Measurements from ENCODE around the gene GABRB1. TPM values are rescaled to one million over a fixed set of nuclear protein-coding genes. Genes with fewer than 3 reads are reported as not detected.
"Not testable (repeated sequence)": the region's sequence is repeated elsewhere in the genome, so short reads cannot be mapped to it uniquely, and the experiment has no call there.

GABRB1 gene
- total RNA-seq, 1 donor from 2014 or later: 1.0 TPM

DNA sequence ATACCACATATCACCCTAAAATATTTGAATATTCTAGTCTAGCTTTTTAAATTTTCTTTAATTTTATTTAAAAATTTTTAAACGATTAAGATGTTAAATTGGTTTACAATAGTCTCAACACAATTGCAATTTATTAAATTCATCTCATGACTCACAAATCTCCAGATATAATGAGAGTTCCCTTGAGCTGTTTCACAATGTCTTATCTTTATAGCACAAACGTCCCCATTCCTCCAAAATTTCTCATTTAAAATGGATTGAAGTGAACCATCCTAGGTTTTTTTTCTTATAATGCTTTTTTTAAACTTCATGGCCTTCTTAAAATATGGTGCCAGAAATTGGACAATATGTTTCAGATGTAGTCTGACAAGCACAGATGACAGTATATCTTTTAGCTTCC, 204.4 kb downstream of the GABRB1 start:
- no peak for DNase-seq (ENCODE audit: missing footprints)
- no peak for ATAC-seq
- intact Hi-C loops (cut with DNase I): no loop called here

GRCh38 chr4:47238667-47239066, 207.3 kb downstream of the GABRB1 start:
- intact Hi-C loops (cut with DNase I): no loop called here
- ATAC-seq: no peak
- DNase-seq (ENCODE audit: missing footprints): no peak

DNA sequence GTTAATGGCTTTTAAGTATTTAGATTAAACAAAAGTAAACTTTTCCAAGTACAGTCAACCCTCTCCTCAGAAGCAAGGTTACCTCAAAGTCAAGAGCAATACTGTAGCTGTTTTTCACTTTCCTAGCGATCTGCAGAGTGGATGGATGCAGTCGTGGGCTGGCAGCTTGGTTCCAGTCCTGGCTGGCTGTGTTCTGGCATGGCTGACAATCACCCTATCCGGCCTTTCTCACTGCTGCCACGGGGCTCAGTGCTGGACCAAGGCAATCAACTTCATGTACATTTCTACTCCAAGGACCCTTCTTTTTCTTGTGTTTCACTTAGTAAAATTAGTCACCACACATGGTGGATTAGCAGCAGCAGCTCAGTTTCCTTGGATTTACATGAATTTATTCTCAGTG, 208.3 kb downstream of the GABRB1 start:
- ATAC-seq (no peak), DNase-seq (ENCODE audit: missing footprints) (no peak)
- intact Hi-C loops (cut with DNase I): no loop called here

DNA sequence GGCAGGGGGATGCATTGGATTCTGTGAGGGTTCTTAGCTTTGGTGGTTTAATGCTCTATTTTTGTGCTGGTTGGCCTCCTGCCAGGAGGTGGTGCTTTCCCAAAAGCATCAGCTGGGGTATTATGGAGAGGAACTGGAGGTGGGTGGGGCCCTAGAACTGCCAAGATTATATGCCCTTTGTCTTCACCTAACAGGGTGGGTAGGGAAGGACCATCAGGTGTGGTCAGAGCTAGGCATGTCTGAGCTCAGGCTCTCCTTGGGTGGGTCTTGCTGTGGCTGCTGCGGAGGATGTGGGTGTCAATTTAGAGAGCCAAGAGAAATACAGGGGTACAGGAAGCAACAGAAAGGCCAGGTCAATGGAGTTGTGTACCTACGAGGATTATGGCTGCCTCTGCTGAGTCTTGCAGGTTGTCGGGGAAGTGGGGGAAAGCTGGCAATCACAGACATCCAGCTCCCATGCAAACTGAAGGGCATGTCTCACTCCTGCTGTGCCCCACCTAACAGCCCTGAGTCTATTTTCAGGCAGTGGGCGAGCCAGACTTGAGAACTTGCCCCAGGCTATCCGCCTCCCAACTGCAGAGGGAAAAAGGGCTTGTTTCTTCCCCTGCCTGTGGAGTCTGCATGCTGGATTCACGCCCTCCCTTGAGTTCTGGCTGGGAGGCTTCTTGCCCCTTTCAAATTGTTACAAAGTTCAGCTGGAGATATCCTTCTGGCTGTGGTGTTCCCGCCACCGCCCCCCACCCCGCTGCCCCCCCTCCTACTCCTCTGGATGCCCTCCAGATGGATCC, 220.2 kb downstream of the GABRB1 start:
- intact Hi-C loops (cut with DNase I): no loop called here
- DNase-seq (ENCODE audit: missing footprints) (no peak), ATAC-seq (no peak)

- no peak for DNase-seq (ENCODE audit: missing footprints)
- intact Hi-C loops (cut with DNase I): no loop called here
- ATAC-seq: no peak
Observed at GRCh38 chr4:47263721-47264120, 232.4 kb downstream of the GABRB1 start.

- DNase-seq (ENCODE audit: missing footprints) (no peak), ATAC-seq (no peak)
- intact Hi-C loops (cut with DNase I): no loop called here
Observed at GRCh38 chr4:47270201-47270888, 239.0 kb downstream of the GABRB1 start.

DNA sequence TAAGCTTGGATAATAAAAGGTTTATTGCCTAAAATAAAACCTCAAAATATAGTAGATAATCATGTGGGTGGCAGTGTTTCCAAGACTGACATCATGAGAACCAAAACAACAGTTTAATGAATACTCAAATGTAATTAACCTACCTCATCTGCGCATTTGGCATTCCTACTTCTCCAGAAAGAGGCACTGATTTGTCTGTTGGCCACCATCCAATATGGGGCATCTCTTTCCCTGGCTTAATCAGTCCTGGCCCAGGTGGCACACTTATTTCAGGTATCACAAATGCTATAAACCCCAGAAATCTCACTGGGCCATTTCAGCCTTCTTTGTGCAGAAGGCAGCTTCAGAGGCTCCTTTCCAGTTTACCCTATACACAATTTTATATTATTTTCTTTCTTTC, 239.9 kb downstream of the GABRB1 start:
- ATAC-seq (no peak), DNase-seq (ENCODE audit: missing footprints) (no peak)
- intact Hi-C loops (cut with DNase I): no loop called here

DNA sequence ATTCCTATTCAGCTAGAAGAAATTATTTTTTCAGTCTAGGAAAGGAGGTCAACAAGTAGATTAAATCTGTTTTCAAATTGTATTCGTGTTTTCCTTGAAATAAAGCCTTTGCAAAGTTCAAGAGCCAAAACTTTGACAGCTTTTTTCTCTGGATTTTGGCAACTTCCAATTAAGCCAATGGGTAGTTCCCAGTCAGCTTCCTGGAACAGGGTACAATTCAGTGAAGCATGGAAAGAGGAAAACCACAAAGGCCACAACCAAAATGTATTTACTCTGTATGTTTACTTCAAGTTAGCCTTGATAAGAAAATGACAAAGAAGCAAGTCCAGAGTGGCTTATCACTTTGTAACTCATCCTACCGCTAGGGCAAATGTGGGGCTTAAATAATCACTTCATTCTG, 243.5 kb downstream of the GABRB1 start:
- DNase-seq (ENCODE audit: missing footprints) (no peak), ATAC-seq (no peak)
- intact Hi-C loops (cut with DNase I): no loop called here

GRCh38 chr4:47275595-47275994, 244.2 kb downstream of the GABRB1 start:
- no peak for DNase-seq (ENCODE audit: missing footprints)
- intact Hi-C loops (cut with DNase I): no loop called here
- no peak for ATAC-seq

- intact Hi-C loops (cut with DNase I): no loop called here
Observed at GRCh38 chr4:47278631-47279030, 247.3 kb downstream of the GABRB1 start.

GRCh38 chr4:47287735-47288134, 256.4 kb downstream of the GABRB1 start:
- no peak for ATAC-seq
- intact Hi-C loops (cut with DNase I): no loop called here
- DNase-seq (ENCODE audit: missing footprints): no peak

More at GRCh38 chr4:47278631-47279030, 247.3 kb downstream of the GABRB1 start:
- no peak for DNase-seq (ENCODE audit: missing footprints)
- no peak for ATAC-seq

GRCh38 chr4:47289805-47290204, 258.4 kb downstream of the GABRB1 start:
- no peak for DNase-seq (ENCODE audit: missing footprints)
- intact Hi-C loops (cut with DNase I): no loop called here
- ATAC-seq: no peak

DNA sequence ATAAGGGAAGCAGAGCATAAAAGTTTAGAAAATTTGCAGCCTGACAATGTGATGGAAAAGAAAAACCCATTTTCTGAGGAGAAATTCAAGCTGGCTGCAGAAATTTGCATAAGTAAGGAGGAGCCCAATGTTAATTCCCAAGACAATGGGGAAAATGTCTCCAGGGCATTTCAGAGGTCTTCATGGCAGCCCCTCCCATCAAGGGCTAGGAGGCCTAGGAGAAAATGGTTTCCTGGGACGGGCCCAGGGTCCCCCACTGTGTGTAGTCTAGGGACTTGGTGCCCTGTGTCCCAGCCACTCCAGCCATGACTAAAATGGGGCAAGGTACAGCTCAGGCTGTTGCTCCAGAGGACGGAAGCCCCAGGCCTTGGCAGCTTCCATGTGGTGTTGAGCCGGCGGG, 259.5 kb downstream of the GABRB1 start:
- DNase-seq (ENCODE audit: missing footprints); intact Hi-C loops (cut with DNase I); ATAC-seq: not testable (repeated sequence)

DNA sequence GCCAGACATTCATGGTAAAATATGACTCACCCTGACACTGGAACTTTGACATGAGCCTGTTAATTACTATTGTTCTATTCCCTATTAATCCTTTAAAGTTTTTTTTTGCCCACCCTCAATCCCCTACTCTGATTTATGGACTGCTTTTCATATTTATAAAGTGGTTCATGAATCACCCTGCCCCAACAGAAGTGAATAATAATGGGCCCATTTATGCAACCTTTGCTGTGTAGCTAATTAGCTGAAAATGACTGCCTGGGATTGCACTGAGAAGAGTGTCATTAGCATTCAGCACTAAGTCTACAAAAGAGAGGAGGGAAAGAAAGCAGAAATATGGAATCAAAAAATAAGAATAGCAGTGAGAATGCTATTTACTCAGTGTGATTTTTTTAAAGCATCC, 277.8 kb downstream of the GABRB1 start:
- intact Hi-C loops (cut with DNase I): no loop called here
- ATAC-seq: no peak
- DNase-seq (ENCODE audit: missing footprints): no peak

DNA sequence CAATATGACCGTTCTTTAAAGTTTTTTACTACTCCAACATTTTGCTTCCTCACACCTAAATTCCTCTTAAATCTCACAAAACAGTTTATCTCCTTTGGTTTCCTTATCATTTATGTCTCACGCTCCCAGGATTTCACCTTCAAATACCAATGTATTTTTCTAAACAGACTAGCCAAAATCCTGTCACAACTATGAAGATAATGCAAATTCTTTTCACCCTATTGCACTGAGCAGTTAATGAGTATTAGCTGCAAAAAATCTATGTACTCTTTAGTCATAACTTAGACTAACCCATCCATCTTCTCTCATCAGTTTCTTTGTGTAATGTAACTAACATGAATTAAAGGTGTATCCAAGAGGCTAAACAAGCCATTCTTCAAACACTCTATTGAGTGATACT, 280.8 kb downstream of the GABRB1 start:
- DNase-seq (ENCODE audit: missing footprints) (no peak), ATAC-seq (no peak)
- intact Hi-C loops (cut with DNase I): no loop called here

GRCh38 chr4:47313384-47313783, 282.0 kb downstream of the GABRB1 start:
- no peak for DNase-seq (ENCODE audit: missing footprints)

DNA sequence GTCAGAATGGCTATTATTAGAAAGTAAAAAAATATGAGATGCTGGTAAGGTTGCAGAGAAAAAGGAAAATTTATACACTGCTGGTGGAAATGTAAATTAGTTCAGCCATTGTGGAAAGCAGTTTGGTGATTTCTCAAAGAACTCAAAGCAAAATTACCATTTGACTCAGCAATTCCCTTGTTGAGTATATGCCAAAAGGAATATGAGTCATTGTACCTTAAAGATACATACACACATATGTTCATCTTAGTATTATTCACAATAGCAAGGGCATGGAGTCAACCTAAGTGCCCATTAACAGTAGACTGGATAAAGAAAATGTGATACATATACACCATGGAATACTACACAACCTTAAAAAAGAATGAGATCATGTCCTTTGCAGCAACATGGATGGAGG, 284.0 kb downstream of the GABRB1 start:
- intact Hi-C loops (cut with DNase I): no loop called here
- DNase-seq (ENCODE audit: missing footprints): no peak
- ATAC-seq: no peak

More at GRCh38 chr4:47313384-47313783, 282.0 kb downstream of the GABRB1 start:
- intact Hi-C loops (cut with DNase I): no loop called here
- ATAC-seq: no peak

GRCh38 chr4:47326025-47326424, 294.7 kb downstream of the GABRB1 start:
- ATAC-seq (no peak), DNase-seq (ENCODE audit: missing footprints) (no peak)
- intact Hi-C loops (cut with DNase I): no loop called here

- DNase-seq (ENCODE audit: missing footprints) (no peak), ATAC-seq (no peak)
- intact Hi-C loops (cut with DNase I): no loop called here
Observed at GRCh38 chr4:47330866-47331265, 299.5 kb downstream of the GABRB1 start.

DNA sequence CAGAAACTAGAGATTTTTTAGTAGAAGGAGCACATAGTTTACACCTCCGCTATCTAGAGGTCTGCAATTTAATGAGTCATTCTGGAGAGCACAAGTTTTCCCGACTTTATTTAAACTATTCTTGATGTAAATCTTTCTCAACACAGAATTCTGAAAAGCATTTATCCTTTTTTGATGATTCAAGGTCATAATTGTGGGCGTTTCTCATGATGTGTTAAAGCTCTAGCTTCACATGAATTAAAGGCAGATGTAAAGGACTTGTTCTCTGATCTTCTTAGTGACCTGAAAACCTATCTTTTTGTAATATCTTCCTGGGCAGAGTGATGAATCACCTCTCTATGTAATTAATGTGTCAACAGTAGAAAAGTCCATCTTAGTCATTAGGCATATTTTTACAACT, 303.3 kb downstream of the GABRB1 start:
- intact Hi-C loops (cut with DNase I): no loop called here
- no peak for DNase-seq (ENCODE audit: missing footprints)
- no peak for ATAC-seq

All from Right ventricle myocardium inferior (tissue), 1 donor.